Gastroesophageal sphincter (tissue), 3 donors: ENCODE results near the gene C1orf122.

Experiments used
- CTCF ChIP-seq, 4 experiments: fragments of 200-600 bp in 2 of 4; fragments of 450-650 bp in 2 of 4; sonication (generic) in 1 of 4; IDR thresholded peaks; one replicate each; pipeline ENCODE4 v1.5.1; 2017 to 2019; ENCODE audit warnings: antibody characterized with exemption in 4 of 4, mild to moderate bottlenecking in 2 of 4, moderate library complexity in 2 of 4
- EP300 ChIP-seq: sonication (generic); formaldehyde crosslinking; IDR thresholded peaks from one replicate; pipeline ENCODE4 v1.6.1; 2017; ENCODE audit warnings: antibody characterized with exemption, mild to moderate bottlenecking
- POLR2A ChIP-seq, 2 donors: fragments of 450-650 bp; IDR thresholded peaks; one replicate each; pipeline ENCODE4 v1.6.1; 2017; ENCODE audit warnings: antibody characterized with exemption in 2 of 2, mild to moderate bottlenecking in 2 of 2, moderate library complexity in 1 of 2
- POLR2AphosphoS5 ChIP-seq: sonication (generic); formaldehyde crosslinking; IDR thresholded peaks from one replicate; pipeline ENCODE4 v1.6.1; 2017; ENCODE audit warnings: antibody characterized with exemption

GRCh38 chr1:37841652-37842051 lies 34.1 kb downstream of the C1orf122 start:
- TF ChIP-seq CTCF (IDR thresholded peaks at IDR 0.05) (no peak), POLR2A (IDR thresholded peaks at IDR 0.05) (no peak), EP300 (no peak), POLR2AphosphoS5 (no peak)
